T47D (cell line): ENCODE results near the gene REEP5.
"Not testable (repeated sequence)": the region's sequence is repeated elsewhere in the genome, so short reads cannot be mapped to it uniquely, and the experiment has no call there.

ENCODE experiments used
- DNase-seq, 2 experiments: peaks; one replicate each; pipeline versions ENCODE4 v3.0.0 to v3.0.0-alpha.2; 2011 to 2012; ENCODE audit warnings: low read depth in 1 of 2, low spot score in 1 of 2
- JUND ChIP-seq: IDR thresholded peaks from 2 replicates; pipeline ENCODE4 v1.6.1; 2012; ENCODE audit warnings: low read depth
- in situ Hi-C: cut with HindIII; loops from 2 replicates; pipeline ENCODE4 v1.10.0; 2016; ENCODE audit warnings: low sequenced_read_pairs, low pct_unique_long_range_greater_than_20kb

Gene REEP5

DNA sequence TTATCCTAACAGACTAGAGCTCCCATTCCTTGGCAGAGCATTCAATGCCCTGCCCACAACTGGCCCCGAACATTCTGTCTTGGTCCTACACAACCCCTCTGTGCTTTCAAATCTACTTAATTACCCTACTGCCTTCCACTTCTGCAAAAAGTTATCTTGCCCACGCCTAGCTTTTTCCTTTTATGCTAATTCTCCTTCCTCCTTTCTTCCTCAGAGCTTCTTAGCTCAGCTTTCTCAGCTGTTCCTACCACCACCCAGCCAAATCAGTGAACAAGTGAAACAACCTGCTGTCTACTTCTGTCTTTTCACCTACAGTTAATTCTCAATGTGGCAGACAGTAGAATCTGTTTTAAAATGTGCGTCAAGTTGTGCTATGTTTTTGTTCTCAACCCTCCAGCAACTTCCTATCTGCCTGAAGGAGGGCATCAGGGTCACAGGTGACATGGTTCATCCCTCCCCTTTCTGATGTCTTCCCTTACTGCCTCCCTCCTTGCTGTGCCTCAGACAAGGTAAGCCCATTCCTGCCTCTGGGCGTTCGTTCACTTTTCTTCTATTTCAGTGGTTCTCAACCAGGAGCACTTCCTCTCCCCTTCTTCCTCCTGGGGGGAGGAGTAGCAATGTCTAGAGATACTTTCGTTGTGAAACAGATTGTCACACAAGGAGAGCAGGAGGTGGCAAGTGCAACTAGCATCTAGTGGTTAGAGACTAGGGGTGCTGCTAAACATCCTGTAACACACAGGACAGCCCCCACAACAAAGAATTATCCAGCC lies 1.3 kb upstream of the REEP5 start:
- in situ Hi-C loops = no loop called here
- peak in 1 of 2 experiments; percentile 24 for DNase-seq
- no peak for TF ChIP-seq JUND

DNA sequence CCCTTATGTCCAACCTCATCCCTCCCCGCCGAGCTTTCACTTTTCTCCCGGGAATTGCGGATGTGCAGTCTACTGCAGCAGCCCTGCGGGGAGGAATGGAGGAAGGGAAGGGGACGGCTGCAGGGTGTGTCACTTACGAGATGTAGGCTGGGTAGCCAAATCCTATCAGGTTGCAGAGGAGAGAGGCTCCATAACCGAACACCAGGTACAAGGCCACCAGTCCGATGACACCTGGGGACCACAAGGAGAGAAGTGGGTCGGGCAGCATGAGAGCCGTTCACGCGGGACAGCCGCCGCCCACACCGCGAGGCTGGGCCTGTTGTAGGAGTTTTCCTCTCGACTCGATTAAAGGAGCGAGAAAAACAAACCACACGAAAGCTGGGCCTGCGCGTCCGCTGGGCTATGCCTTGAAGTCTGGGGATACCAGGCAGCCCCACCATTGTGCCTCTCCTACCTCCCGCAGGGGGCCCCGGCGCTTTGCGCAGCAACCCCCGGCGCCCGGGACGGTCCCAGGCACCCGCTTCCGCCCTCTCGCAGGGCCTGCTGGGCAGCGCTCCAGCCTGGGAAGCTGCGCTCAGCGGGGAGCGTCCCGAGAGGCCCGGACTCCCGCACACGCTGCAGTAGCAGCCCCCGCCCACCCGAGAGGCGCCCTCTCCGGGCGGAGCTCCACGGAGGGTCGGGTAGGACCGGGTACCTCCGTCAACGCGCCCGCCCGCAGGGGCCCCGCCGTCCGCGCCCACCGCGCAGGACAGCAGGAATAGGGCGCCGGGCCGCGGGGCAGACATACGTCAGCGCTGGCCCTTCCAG lies 798 bp downstream of the REEP5 start:
- TF ChIP-seq JUND = no peak
- peak in 1 of 2 experiments; percentile 55 for DNase-seq
- in situ Hi-C loops = no loop called here

DNA sequence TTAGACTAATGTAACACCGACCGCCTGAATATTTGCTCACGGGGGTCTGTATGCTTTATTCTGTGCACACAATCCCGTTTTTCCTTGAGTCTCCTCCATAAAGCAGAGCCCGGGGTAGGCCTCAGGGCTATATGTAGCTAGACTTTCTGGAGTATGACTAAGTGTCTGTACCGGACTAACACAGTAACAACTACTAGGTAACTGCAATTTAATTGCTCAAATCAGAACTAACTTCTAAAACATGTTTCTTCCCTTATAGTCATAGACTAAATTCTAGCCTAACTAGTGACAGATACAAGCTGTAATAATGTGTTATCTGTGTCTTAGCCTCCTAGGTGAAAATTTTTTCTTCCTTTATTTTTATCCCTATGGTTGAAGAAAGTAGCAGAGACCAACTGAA lies 2.1 kb downstream of the REEP5 start:
- no peak for DNase-seq
- in situ Hi-C loops = no loop called here
- no peak for TF ChIP-seq JUND

DNA sequence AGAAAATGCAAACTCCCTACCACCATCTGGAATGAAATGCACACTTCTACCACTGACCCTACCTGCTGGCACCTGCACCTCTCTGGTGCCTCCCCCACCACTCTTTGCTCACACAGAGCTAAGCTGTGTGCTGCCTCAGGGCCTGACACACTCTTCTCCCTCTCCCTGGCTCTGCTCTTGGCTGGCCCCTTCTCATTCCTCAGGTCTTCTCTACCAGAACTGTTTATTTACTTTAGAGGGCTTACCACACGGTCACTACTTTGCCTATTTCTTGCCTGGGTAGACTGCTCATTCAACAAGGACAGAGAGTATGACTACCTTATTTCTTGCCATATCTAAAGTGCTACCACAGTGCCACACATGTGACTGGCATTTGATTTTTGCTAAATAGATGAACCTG lies 3.3 kb downstream of the REEP5 start:
- peak in 1 of 2 experiments; percentile 33 for DNase-seq
- in situ Hi-C loops = no loop called here
- TF ChIP-seq JUND = no peak

DNA sequence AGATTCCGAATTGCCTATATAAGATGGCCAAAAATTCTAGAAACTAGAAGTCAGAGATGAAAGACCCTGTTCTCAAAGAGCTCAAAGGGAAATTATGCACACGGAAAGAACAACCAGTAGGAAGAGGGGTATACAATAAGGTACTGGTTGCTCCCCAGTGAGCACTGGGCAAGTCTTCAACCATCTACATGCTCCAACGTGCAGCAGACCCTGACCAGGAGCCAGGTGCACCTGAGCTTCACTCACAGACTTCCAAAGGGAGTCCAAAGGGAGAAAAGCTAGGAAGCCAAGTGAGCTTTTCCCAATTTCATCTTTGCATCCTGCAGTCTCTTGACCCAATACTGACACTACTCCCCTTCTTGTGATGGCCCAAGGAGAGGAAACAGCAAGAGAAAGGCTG lies 3.9 kb downstream of the REEP5 start:
- no peak for DNase-seq
- in situ Hi-C loops = no loop called here
- no peak for TF ChIP-seq JUND

DNA sequence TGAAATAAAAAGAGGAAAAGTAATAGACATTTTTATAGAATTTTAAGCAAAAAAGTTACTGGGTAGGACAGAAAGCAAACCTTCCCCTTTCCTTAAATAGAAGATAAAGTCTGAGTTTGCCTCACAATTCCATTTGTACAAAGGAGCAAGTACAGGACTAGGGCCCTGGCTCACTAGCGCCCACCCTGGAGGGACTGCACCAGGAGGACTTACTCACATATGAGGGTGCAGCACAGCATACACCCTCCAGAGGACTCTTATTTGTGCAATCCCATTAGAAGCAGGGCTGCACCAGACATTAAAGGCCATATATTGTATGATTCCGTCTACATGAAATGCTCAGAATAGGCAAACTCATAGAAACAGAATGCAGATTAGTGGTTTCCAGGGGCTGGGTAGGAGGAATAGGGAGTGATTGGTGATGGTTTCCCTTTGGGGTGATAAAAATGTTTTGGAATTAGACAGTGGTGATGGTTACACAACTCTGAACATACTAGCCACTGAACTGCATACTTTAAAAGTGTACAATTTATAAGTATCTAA lies 4.5 kb downstream of the REEP5 start:
- in situ Hi-C loops = no loop called here
- peak in 1 of 2 experiments; percentile 36 for DNase-seq
- TF ChIP-seq JUND = no peak

DNA sequence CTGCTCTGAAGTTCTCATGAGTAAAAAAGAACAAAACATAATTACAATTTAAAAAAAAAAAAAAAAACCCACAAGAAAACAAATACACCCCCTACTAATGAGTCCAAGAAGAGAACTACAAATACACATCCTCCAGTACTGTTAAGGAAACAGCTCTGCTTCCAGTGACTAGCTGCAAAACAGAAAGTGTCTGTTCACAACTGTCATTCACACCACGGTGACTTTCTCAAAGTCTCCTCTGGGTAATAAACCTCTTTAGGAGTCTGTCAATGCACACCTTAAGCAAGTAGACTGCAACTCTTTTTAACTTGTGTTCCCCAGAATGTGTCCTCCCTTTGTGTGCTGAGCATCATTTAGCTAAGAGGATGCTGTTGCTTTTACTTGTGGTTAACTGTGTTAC lies 6.2 kb downstream of the REEP5 start:
- DNase-seq = no peak
- TF ChIP-seq JUND = no peak
- in situ Hi-C loops = no loop called here

DNA sequence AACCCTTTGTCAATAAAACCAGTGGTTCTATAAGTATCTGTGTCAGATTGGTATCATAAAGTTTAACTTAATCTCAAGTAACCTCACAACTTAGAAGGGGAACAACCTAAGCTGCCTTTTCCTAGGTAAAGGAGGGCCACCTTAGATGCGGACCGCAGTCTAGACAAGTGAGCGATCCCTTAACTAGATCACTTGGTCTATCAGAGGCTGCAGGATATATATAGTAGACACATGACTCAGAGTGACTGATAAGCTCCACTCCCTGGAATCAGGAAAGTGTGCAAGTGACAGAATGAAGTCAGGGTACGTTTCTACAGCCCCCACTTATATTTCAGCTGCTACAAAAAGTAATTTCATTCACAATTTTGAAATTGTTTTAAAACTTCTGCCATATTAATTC lies 7.4 kb downstream of the REEP5 start:
- in situ Hi-C loops = no loop called here
- TF ChIP-seq JUND = no peak
- DNase-seq = no peak

DNA sequence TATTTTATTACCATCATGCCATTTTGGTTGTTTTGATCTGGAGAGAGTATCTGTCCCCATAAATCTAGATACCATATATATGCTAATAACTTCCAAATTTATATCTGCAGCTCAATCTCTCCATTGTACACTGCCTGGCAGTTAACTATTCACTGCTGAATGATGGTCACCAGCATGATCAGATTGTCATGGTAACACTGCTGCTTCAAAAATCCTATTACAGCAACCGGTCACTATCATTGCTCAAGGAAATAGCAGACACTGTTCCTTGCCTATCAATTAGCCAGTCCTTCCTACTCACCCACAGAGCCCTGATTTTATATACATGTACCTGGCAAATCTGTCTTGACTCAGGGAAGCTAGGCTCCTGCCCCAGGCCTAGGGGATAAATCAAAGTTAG lies 11.5 kb downstream of the REEP5 start:
- in situ Hi-C loops = no loop called here
- DNase-seq = no peak
- no peak for TF ChIP-seq JUND

DNA sequence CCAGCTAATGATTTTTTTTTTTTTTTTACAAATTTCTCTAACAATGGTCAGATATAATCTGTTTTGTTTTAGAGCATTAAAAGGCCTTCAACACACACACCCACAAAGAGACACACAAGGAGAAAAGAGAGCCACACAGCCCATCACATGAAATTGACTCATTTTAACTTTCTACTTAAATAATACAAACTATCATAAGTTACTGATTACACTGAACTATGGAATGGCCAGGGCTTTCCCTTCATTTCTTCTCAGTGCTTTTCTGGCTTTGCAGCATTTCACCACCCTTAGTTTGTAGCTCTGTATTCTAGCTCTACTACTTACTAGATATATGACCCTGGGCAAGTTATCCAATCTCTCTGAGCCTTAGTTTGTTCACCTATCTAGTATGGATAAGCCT lies 13.2 kb downstream of the REEP5 start:
- no peak for TF ChIP-seq JUND
- in situ Hi-C loops = no loop called here

DNA sequence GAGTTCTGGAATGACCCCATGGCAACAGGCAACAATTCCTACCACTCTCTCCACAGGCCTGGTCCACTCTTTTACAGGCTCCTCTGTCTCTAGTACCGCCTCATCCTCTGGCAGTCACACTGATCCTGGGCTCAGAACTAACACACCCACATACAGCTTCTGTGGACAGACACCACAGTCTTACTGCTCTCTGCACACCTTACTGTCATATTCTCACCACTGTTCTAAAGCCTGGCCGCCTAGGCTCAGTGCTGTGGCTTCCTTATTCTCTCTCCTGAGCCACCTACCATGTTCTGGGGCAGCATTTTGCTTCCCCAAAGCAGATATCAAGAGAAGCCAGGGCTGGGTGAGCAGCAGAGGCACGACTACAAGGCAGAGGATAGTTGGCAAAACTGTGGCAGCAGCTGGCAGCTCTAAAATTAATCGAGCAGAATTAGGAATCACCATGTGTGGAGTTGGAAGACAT lies 14.8 kb downstream of the REEP5 start:
- no peak for TF ChIP-seq JUND
- no peak for DNase-seq
- in situ Hi-C loops = no loop called here

More for the DNA sequence above, 13.2 kb downstream of the REEP5 start:
- DNase-seq = no peak

DNA sequence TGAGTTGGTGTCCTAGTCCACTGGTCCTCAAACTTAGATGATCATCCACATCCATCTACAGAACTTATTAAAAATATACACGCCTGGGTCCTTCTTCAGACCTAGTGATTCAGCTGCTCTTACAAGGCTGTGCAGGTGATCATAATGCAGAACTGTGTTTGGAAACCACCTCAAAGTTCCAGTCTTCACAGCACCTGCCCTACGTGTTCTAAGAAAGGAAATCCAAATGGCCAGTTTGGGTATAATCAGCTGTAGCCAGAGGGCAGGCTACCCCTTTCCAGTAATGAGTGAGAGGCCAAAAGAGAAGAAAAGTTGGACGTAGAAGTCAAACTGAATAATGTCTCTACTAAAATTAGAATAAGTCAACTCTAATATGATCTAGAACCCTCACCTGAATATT lies 15.4 kb downstream of the REEP5 start:
- no peak for DNase-seq
- in situ Hi-C loops = no loop called here
- TF ChIP-seq JUND = no peak

DNA sequence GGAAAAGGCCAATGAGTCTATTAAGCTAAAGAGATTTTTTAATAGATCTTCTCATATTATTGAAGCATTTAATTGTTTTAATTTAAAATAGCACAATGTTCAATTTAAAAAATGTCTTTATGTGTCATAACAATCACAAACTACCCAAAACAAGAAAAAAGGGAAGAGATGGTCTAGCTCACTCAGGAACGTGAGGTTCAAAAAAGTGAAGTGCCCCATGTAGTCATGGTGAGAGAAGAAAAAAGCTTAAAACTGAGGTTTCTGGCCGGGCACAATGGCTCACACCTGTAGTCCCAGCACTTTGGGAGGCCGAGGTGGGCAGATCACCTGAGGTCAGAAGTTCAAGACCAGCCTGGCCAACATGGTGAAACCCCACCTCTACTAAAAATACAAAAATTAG lies 17.0 kb downstream of the REEP5 start:
- in situ Hi-C loops, DNase-seq: not testable (repeated sequence)

DNA sequence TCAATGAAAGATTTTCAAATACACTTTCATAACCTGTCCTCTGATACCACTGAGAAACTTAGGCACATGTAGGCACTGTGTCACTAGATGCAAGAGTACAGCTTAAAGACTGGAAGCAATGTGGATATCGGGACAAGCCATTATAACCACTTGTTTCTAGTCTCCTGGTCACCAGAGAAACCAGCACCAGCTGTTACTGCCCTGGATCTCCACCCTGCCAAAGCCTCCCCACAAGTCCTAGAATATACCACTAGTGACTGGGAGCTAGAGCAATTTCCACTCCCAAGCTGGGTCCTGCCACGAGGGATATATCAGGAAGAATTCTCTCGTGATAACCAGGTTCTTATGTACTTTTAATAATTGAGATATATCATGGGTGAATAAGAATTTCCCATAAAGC lies 19.5 kb downstream of the REEP5 start:
- TF ChIP-seq JUND = no peak
- in situ Hi-C loops = no loop called here
- no peak for DNase-seq
